BLaER1 (cell line): Measurements from ENCODE around the gene UNC119.

Experiments
- H3K27ac ChIP-seq: shearing (Covaris generic); formaldehyde crosslinking; 2 replicates; pipeline ENCODE4 v1.8.1; 2022
- H3K27me3 ChIP-seq: shearing (Covaris generic); formaldehyde crosslinking; 2 replicates; pipeline ENCODE4 v1.8.1; 2022
- H3K36me3 ChIP-seq: shearing (Covaris generic); formaldehyde crosslinking; 2 replicates; pipeline ENCODE4 v1.8.1; 2022
- H3K4me1 ChIP-seq: shearing (Covaris generic); formaldehyde crosslinking; 2 replicates; pipeline ENCODE4 v1.8.1; 2022
- H3K4me2 ChIP-seq: shearing (Covaris generic); formaldehyde crosslinking; 2 replicates; pipeline ENCODE4 v1.8.1; 2022
- H3K4me3 ChIP-seq: shearing (Covaris generic); formaldehyde crosslinking; 2 replicates; pipeline ENCODE4 v1.8.1; 2022
- H3K9ac ChIP-seq: shearing (Covaris generic); formaldehyde crosslinking; 2 replicates; pipeline ENCODE4 v1.8.1; 2022
- H3K9me3 ChIP-seq: shearing (Covaris generic); formaldehyde crosslinking; 2 replicates; pipeline ENCODE4 v1.8.1; 2022
- H4K20me1 ChIP-seq: shearing (Covaris generic); formaldehyde crosslinking; 2 replicates; pipeline ENCODE4 v1.8.1; 2022
- Cebpa-rat ChIP-seq: shearing (Covaris generic); IDR thresholded peaks from 2 replicates; pipeline ENCODE4 v1.8.1; 2022

UNC119 gene

DNA sequence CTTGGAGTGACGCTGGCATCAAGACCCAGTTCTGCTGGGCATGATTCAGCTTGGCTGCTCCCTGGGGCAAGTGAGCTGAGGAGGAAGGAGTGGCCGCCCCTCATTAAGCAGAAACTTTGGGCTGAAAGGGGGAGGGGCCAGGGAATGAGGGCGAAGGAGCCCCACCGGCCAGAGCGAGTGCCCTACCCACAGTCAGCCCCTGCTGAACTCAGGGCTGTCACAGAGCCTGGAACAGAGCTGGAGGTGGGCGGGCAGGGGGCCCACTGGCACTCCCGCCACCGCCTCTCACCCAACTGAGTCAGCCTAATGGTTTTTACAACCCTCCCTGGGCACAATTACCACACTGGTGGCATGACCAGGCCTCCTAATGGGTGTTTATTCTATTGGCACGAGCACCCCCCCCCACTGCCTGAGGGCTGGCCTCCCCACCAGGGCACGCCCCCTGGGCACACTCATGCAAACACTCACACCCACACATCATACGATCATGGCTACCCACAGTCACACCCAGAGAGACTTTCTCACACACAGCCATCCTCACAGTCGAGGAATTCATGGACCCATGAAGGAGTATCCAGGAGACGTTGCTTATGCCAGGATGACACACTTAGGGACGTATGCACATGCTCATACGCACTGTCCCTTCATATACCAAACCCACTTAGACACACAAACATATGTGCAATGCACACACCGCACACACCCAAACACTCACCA lies 19.2 kb downstream of the UNC119 start:
- H3K4me2 ChIP-seq, result no peak overlapping the region
- H3K36me3 ChIP-seq, result no peaks in the 10 kb centered on the region
- H4K20me1 ChIP-seq, result no peaks in the 10 kb centered on the region
- TF ChIP-seq Cebpa-rat, result no peak
- H3K27me3 ChIP-seq, result no peaks in the 10 kb centered on the region
- H3K9me3 ChIP-seq, result no peaks in the 10 kb centered on the region
- no peak overlapping the region for H3K9ac ChIP-seq
- H3K4me3 ChIP-seq, result no peak overlapping the region
- H3K4me1 ChIP-seq, result peaks cover 27% of the 10 kb centered on the region
- H3K27ac ChIP-seq, result no peak overlapping the region

- H3K36me3 ChIP-seq, result no peaks in the 10 kb centered on the region
- H4K20me1 ChIP-seq, result no peaks in the 10 kb centered on the region
- no peak overlapping the region for H3K27ac ChIP-seq
- H3K4me1 ChIP-seq, result peaks cover 33% of the 10 kb centered on the region
- no peak overlapping the region for H3K4me2 ChIP-seq
- no peaks in the 10 kb centered on the region for H3K9me3 ChIP-seq
- H3K27me3 ChIP-seq, result no peaks in the 10 kb centered on the region
- no peak overlapping the region for H3K4me3 ChIP-seq
- no peak for TF ChIP-seq Cebpa-rat
- no peak overlapping the region for H3K9ac ChIP-seq
Observed at GRCh38 chr17:28532050-28532960, 20.1 kb downstream of the UNC119 start.

GRCh38 chr17:28530926-28531325 lies 21.5 kb downstream of the UNC119 start:
- Histone ChIP-seq H3K36me3 (no peaks in the 10 kb centered on the region), H3K27ac (no peak overlapping the region), H3K4me1 (peaks cover 45% of the 10 kb centered on the region), H3K9ac (no peak overlapping the region), H3K4me2 (no peak overlapping the region), H4K20me1 (no peaks in the 10 kb centered on the region), H3K4me3 (no peak overlapping the region), H3K9me3 (no peaks in the 10 kb centered on the region), H3K27me3 (no peaks in the 10 kb centered on the region)
- TF ChIP-seq Cebpa-rat, result no peak

DNA sequence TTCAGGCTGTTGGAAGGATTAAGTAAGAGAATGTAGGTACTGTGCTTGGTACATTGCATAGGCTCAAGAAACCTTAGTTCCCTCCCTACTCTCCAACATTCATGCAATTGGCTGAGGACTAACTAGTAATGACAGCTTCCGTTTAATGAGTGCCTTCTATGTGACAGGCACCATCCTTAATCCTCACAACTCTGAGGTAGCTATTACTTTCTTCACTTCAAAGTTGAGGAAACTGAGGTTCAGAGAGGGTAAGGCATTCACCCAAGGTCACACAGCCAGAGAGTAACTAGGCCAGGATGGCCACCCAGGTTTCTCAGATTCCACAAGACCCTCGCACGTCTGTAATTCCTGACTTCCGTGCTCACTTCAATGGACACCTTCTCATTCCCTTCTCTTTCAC lies 22.2 kb downstream of the UNC119 start:
- H3K9ac ChIP-seq, result no peak overlapping the region
- TF ChIP-seq Cebpa-rat, result no peak
- no peak overlapping the region for H3K4me2 ChIP-seq
- no peaks in the 10 kb centered on the region for H3K36me3 ChIP-seq
- H4K20me1 ChIP-seq, result no peaks in the 10 kb centered on the region
- peaks cover 45% of the 10 kb centered on the region for H3K4me1 ChIP-seq
- no peak overlapping the region for H3K27ac ChIP-seq
- H3K9me3 ChIP-seq, result no peaks in the 10 kb centered on the region
- H3K27me3 ChIP-seq, result no peaks in the 10 kb centered on the region
- no peak overlapping the region for H3K4me3 ChIP-seq

DNA sequence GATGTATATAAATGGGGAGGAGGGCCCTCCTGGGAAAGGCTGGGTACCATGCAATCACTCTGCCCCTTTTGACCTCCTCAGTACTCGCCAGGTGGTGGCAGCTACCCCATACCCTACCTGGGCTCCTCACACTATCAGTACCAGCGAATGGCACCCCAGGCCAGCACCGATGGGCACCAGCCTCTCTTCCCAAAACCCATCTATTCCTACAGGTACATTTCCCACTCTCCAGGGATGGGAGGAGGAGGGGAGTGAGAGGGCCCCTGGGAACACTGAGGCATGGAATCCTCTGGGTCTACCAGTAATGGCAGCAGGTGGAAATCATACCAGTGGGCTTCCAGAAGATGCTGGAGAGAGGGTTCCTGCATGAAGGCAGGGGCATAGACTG lies 23.4 kb downstream of the UNC119 start:
- H3K4me2 ChIP-seq, result no peak overlapping the region
- H3K9me3 ChIP-seq, result no peaks in the 10 kb centered on the region
- TF ChIP-seq Cebpa-rat, result no peak
- H3K27ac ChIP-seq, result no peak overlapping the region
- H3K36me3 ChIP-seq, result no peaks in the 10 kb centered on the region
- peaks cover 45% of the 10 kb centered on the region for H3K4me1 ChIP-seq
- H4K20me1 ChIP-seq, result no peaks in the 10 kb centered on the region
- H3K9ac ChIP-seq, result no peak overlapping the region
- H3K4me3 ChIP-seq, result no peak overlapping the region
- H3K27me3 ChIP-seq, result no peaks in the 10 kb centered on the region

- TF ChIP-seq Cebpa-rat, result no peak
- H3K4me3 ChIP-seq, result no peak overlapping the region
- no peaks in the 10 kb centered on the region for H4K20me1 ChIP-seq
- H3K4me2 ChIP-seq, result no peak overlapping the region
- no peak overlapping the region for H3K27ac ChIP-seq
- H3K27me3 ChIP-seq, result no peaks in the 10 kb centered on the region
- no peaks in the 10 kb centered on the region for H3K36me3 ChIP-seq
- H3K9me3 ChIP-seq, result no peaks in the 10 kb centered on the region
- no peak overlapping the region for H3K9ac ChIP-seq
- H3K4me1 ChIP-seq, result peaks cover 41% of the 10 kb centered on the region
Observed at GRCh38 chr17:28528327-28529012, 24.0 kb downstream of the UNC119 start.

DNA sequence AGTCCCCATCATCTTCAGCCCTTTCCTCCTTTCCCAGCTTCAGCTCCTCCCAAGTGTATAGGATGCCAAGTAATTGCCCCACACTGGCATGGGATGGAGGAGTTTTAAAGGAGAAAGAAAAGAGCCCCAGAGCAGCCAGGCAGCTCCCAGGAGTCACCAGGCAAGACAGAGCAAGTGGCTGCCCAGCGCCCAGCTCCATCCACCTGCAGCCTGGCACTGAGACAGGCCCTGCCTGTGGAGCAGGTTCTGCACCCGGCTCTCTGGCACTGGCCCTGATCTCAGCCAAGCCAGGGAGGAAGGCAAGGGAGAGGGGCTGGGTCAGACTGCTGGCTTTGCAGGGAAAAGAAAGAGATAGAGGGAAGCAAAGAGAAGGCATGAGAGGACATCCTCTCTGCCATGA lies 24.6 kb downstream of the UNC119 start:
- Histone ChIP-seq H3K27ac (no peak overlapping the region), H3K4me2 (no peak overlapping the region), H4K20me1 (no peaks in the 10 kb centered on the region), H3K4me3 (no peak overlapping the region), H3K9ac (no peak overlapping the region), H3K27me3 (no peaks in the 10 kb centered on the region), H3K36me3 (no peaks in the 10 kb centered on the region), H3K4me1 (peaks cover 35% of the 10 kb centered on the region), H3K9me3 (no peaks in the 10 kb centered on the region)
- no peak for TF ChIP-seq Cebpa-rat

GRCh38 chr17:28527181-28527681 lies 25.2 kb downstream of the UNC119 start:
- Histone ChIP-seq H3K4me3 (no peak overlapping the region), H4K20me1 (no peaks in the 10 kb centered on the region), H3K9ac (no peak overlapping the region), H3K4me1 (peaks cover 33% of the 10 kb centered on the region), H3K36me3 (no peaks in the 10 kb centered on the region), H3K9me3 (no peaks in the 10 kb centered on the region), H3K4me2 (peak overlapping the region; percentile 26; the same call in 1 of the 2 replicates), H3K27me3 (no peaks in the 10 kb centered on the region), H3K27ac (no peak overlapping the region)
- TF ChIP-seq Cebpa-rat, result no peak

DNA sequence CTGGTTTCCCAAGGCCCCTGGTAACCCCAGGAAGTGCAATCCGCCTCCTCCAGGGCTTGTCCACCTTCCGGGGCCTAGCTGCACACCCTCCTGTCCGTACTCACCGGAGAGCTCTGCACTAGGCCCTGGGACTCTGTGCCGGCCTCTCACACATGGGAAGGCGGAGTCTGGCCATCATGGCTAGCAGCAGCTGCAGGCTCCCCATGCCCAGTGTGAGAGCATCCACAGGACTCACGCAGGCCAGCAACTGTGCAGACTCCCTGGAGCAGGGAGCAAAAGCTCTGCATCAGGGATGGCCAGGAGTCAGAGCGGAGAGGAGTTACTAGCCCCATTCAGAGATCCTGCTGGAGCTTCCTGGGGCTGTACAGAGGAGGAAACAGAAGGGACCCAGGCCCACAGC lies 26.0 kb downstream of the UNC119 start:
- Histone ChIP-seq H3K27me3 (no peaks in the 10 kb centered on the region), H3K9me3 (no peaks in the 10 kb centered on the region), H3K36me3 (no peaks in the 10 kb centered on the region), H3K27ac (0 out of 2 replicates have a peak overlapping the region, but pooled peaks have one; percentile 3), H3K4me2 (peak overlapping the region; percentile 26; the same call in 1 of the 2 replicates), H3K4me3 (no peak overlapping the region), H4K20me1 (no peaks in the 10 kb centered on the region), H3K4me1 (peaks cover 42% of the 10 kb centered on the region), H3K9ac (no peak overlapping the region)
- TF ChIP-seq Cebpa-rat, result no peak
